Measurements from ENCODE around the gene RTL5.
"Not testable (repeated sequence)": the region's sequence is repeated elsewhere in the genome, so short reads cannot be mapped to it uniquely, and the experiment has no call there.

RTL5 gene

GRCh38 chrX:72131317-72132294 is at the start of gene RTL5:
Gene RTL5, minus strand, starts transcription at chrX:72131915.
- DNase-seq (ENCODE audit: low read depth): peak; percentile 3

- DNase-seq (ENCODE audit: low read depth): no peak
These were observed 48.8 kb upstream of the RTL5 start for GRCh38 chrX:72180539-72180938.

- DNase-seq (ENCODE audit: low read depth): no peak
These were observed 45.3 kb upstream of the RTL5 start for GRCh38 chrX:72176981-72177380.

- not testable (repeated sequence) for DNase-seq (ENCODE audit: low read depth)
These were observed 44.6 kb upstream of the RTL5 start for GRCh38 chrX:72176289-72176688.

- DNase-seq (ENCODE audit: low read depth): no peak
These were observed 37.5 kb upstream of the RTL5 start for GRCh38 chrX:72169008-72169728.

- no peak for DNase-seq (ENCODE audit: low read depth)
These were observed 33.8 kb upstream of the RTL5 start for GRCh38 chrX:72165551-72165950.

- DNase-seq (ENCODE audit: low read depth): no peak
These were observed 28.1 kb upstream of the RTL5 start for GRCh38 chrX:72159769-72160168.

- no peak for DNase-seq (ENCODE audit: low read depth)
These were observed 27.1 kb upstream of the RTL5 start for GRCh38 chrX:72158773-72159172.

- DNase-seq (ENCODE audit: low read depth): no peak
These were observed 14.8 kb upstream of the RTL5 start for GRCh38 chrX:72146527-72146926.

GRCh38 chrX:72145181-72145580 is 13.5 kb upstream of the RTL5 start:
- DNase-seq (ENCODE audit: low read depth): no peak

- no peak for DNase-seq (ENCODE audit: low read depth)
These were observed 11.8 kb upstream of the RTL5 start for GRCh38 chrX:72143609-72143907.

- DNase-seq (ENCODE audit: low read depth): no peak
These were observed 11.3 kb upstream of the RTL5 start for GRCh38 chrX:72142794-72143608.

GRCh38 chrX:72142094-72142793 is 10.5 kb upstream of the RTL5 start:
- DNase-seq (ENCODE audit: low read depth): no peak

GRCh38 chrX:72141372-72142004 is 9.8 kb upstream of the RTL5 start:
- DNase-seq (ENCODE audit: low read depth): no peak

- no peak for DNase-seq (ENCODE audit: low read depth)
These were observed 7.8 kb upstream of the RTL5 start for GRCh38 chrX:72139538-72139937.

GRCh38 chrX:72137846-72138495 is 6.3 kb upstream of the RTL5 start:
- no peak for DNase-seq (ENCODE audit: low read depth)

- no peak for DNase-seq (ENCODE audit: low read depth)
These were observed 2.3 kb upstream of the RTL5 start for GRCh38 chrX:72133851-72134546.

- DNase-seq (ENCODE audit: low read depth): no peak
These were observed 741 bp upstream of the RTL5 start for GRCh38 chrX:72132456-72132855.

- no peak for DNase-seq (ENCODE audit: low read depth)
These were observed 909 bp downstream of the RTL5 start for GRCh38 chrX:72130762-72131250.

GRCh38 chrX:72130156-72130761 is 1.5 kb downstream of the RTL5 start:
- no peak for DNase-seq (ENCODE audit: low read depth)
